ENCODE results near the gene CDK5RAP3. TPM values are rescaled to one million over a fixed set of nuclear protein-coding genes. Genes with fewer than 3 reads are reported as not detected.

Gene CDK5RAP3
- total and polyA plus RNA-seq, 2 experiments from 2014 or later: 92.6 to 106 TPM

GRCh38 chr17:47962901-47963300 lies 8.0 kb upstream of the CDK5RAP3 start:
- no peaks in the 10 kb centered on the region for H3K36me3 Mint-ChIP-seq (ENCODE audit: low read depth)
- Histone ChIP-seq H2AFZ (no peak overlapping the region), H3K27ac (ENCODE audit: low read depth) (no peak overlapping the region), H3K79me2 (replicated peaks; ENCODE audit: insufficient read depth) (no peaks in the 10 kb centered on the region), H3F3A (replicated peaks; ENCODE audit: low read depth) (no peaks in the 10 kb centered on the region), H3K9me2 (ENCODE audit: insufficient read depth) (no peaks in the 10 kb centered on the region), H3K4me3 (no peak overlapping the region), H3K27me3 (ENCODE audit: insufficient read depth) (no peaks in the 10 kb centered on the region), H3K4me1 (ENCODE audit: insufficient read depth) (peaks cover 5% of the 10 kb centered on the region; the same call in 1 of the 2 replicates), H3K4me2 (no peak overlapping the region), H4K20me1 (replicated peaks; ENCODE audit: insufficient read depth) (no peaks in the 10 kb centered on the region), H3K36me3 (ENCODE audit: insufficient read depth) (no peaks in the 10 kb centered on the region)
- peaks cover 5% of the 10 kb centered on the region for H3K27me3 Mint-ChIP-seq (ENCODE audit: insufficient read depth, low read depth, poor library complexity)
- H3K27ac Mint-ChIP-seq: no peak overlapping the region
- ATAC-seq (no peak), DNase-seq (ENCODE audit: low spot score) (no peak)
- H3K4me1 Mint-ChIP-seq: peaks cover 20% of the 10 kb centered on the region
- H3K9me3 Mint-ChIP-seq: peaks cover 2% of the 10 kb centered on the region; the same call in 1 of the 3 replicates
- H3K4me3 Mint-ChIP-seq: no peak overlapping the region
- no peak for TF ChIP-seq POLR2AphosphoS5 (IDR thresholded peaks at IDR 0.05; ENCODE audit: low read depth)
- no peak for TF ChIP-seq NANOG (IDR thresholded peaks at IDR 0.05; ENCODE audit: borderline replicate concordance)

GRCh38 chr17:47964856-47965255 lies 6.1 kb upstream of the CDK5RAP3 start:
- no peaks in the 10 kb centered on the region for H3K79me2 ChIP-seq (replicated peaks; ENCODE audit: insufficient read depth)
- H3K4me1 ChIP-seq (ENCODE audit: insufficient read depth): no peaks in the 10 kb centered on the region
- TF ChIP-seq ZNF462 (CRISPR knock-in tag; IDR thresholded peaks at IDR 0.05): no peak
- TF ChIP-seq REST (IDR thresholded peaks at IDR 0.05; ENCODE audit: unreplicated experiment): no peak
- no peak for TF ChIP-seq EZH2 (IDR thresholded peaks at IDR 0.05; ENCODE audit: low read depth, unreplicated experiment)
- H4K20me1 ChIP-seq (replicated peaks; ENCODE audit: insufficient read depth): no peaks in the 10 kb centered on the region
- DNase-seq (ENCODE audit: low spot score): no peak
- no peak overlapping the region for H3K4me3 Mint-ChIP-seq
- no peaks in the 10 kb centered on the region for H3K27me3 ChIP-seq (ENCODE audit: insufficient read depth)
- H2AFZ ChIP-seq: no peak overlapping the region
- no peak overlapping the region for H3K4me2 ChIP-seq
- H3K36me3 ChIP-seq (ENCODE audit: insufficient read depth): no peaks in the 10 kb centered on the region
- H3K9me3 Mint-ChIP-seq: peaks cover 2% of the 10 kb centered on the region; the same call in 1 of the 3 replicates
- H3K4me1 Mint-ChIP-seq: peaks cover 2% of the 10 kb centered on the region; the same call in 2 of the 3 replicates
- H3K27me3 Mint-ChIP-seq (ENCODE audit: insufficient read depth, low read depth, poor library complexity): peaks cover 4% of the 10 kb centered on the region
- H3K36me3 Mint-ChIP-seq (ENCODE audit: low read depth): no peaks in the 10 kb centered on the region
- no peaks in the 10 kb centered on the region for H3F3A ChIP-seq (replicated peaks; ENCODE audit: low read depth)
- no peaks in the 10 kb centered on the region for H3K9me2 ChIP-seq (ENCODE audit: insufficient read depth)
- H3K27ac ChIP-seq (ENCODE audit: low read depth): no peak overlapping the region
- no peak overlapping the region for H3K4me3 ChIP-seq
- no peak overlapping the region for H3K27ac Mint-ChIP-seq
- ATAC-seq: no peak
